Kidney glomerular epithelial cell (primary cell): ENCODE data around the gene DLGAP1.

Source experiments
- DNase-seq: peaks from one replicate; lab custom pipeline; 2025; lab: John Stamatoyannopoulos, UW

The DLGAP1 gene

GRCh38 chr18:3691705-3692104, 763.4 kb downstream of the DLGAP1 start:
- DNase-seq: peak; percentile 40

GRCh38 chr18:3690764-3691066, 764.4 kb downstream of the DLGAP1 start:
- DNase-seq: no peak

DNA sequence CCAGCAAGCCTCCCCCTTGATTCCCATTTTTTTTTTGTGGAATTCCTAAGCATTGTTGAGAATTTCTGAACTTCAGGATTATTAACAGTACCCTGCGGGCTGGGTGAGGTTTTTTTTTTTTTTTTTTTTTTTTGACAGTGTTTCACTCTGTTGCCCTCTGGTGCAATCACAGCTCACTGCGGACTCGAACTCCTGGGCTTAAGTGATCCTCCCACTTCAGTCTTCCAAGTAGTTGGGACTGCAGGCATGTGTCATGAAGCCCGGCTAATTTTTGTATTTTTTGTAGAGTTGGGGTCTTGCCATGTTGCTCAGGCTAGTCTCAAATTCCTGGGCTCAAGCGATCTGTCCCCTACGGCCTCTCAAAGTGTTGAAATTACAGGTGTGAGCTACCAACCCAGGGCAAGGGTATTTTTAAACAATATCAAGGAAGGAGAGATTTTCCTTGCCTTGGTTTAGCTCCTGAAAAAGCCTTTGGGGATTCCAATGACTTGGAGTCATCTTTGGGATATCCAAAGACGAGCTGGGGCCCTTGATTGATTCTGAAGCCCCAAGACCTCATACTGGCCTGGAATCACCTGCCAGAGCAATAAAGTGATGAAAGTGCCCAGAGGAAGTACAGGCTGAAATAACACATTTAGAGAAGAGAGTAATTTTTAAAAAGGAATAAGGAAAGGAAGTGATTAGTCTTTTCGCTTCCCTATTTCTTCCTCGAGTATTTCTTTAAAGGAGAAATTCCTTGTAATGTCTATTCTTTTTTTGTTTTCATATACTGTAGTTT, 764.9 kb downstream of the DLGAP1 start:
- no peak for DNase-seq

DNA sequence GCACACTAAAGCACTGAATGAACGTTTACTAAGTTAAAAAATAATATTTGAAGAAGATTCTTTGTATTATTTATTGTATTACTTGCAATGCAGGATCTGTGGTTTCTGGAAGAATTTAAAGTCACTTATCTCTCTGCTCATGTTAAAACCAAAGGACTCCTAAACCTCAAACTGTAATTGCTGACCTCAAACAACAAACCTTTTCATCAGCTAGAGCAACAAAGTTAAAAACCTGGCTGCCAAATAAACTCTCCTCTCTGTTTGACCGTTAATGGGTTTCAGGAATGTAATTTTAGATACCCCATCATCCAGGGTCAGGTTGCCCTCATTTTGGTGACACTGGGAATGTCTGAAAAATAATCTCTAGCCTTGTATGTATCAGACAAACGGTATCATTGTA, 766.0 kb downstream of the DLGAP1 start:
- no peak for DNase-seq

- peak; percentile 97 for DNase-seq
These were observed 766.4 kb downstream of the DLGAP1 start for GRCh38 chr18:3688690-3689089.

DNA sequence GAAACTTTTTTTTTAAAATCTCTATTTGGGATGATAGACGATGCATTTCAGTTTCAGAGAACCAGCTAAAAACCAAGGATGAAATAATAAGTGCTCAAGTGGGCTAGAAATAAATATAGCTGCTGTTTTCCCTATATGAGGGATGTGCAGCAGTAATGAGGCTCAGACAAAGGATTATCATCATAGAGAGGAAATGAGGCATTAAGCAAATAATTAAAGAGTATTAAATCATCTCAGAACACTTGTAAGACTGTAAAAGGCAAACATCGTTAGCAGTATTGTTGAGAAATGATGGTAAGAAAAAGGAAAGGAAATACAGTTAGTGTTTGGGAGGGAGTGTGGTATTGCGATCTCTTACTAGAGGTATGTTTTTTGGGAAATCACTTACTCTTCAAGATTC, 771.6 kb downstream of the DLGAP1 start:
- peak; percentile 6 for DNase-seq

DNA sequence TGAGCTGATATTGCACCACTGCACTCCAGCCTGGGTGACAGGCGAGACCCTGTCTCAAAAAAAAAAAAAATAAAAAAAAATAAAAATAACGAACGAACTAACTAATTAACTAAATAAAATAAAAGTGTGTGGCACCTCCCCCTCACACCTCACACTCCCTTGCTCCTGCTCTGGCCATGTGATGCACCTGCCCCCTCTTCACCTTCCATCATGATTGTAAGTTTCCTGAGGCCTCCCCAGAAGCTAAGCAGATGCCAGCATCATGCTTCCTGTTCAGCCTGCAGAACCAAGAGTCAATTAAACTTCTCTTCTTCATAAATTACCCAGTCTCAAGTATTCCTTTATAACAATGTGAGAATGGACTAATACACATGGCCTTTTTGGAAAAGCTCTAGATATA, 773.0 kb downstream of the DLGAP1 start:
- no peak for DNase-seq

GRCh38 chr18:3679241-3679640, 775.9 kb downstream of the DLGAP1 start:
- no peak for DNase-seq

DNA sequence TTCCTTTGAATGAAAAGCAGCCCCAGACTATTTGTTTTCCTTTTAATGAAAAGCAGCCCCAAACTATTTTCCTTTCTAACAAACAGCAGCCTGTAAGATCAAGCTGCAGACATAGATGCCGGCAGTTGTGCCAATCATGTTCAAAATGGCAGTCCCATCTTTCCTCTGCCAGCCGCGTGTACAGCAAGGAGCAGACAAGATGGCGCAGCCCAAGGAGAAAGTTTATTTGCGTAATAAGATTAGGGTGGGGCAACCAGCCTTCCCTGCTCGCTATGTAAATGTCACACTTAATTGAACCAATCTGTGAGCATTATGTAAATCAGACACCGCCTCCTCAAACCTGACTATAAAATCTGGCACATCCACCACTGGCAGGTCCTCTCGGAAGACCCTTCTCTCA, 779.1 kb downstream of the DLGAP1 start:
- DNase-seq: no peak

DNA sequence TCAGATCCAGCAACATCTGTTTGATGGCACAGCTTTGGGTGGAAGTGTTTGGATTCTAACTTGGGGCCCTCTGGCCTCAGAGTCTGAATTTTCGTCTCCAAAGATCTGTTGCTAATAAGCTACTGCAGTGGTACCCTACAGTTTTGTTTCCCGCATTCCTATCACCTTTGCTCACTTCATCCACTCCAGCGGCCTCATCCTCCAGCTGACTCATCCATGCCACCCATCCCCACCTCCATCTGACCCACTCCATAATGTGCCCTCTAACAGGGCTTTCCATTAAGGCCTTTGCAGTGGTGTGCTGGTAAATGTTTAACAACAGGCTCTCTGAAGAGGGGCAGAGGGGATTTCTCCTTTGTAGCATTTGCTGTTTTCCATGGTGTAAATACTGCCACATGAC, 779.7 kb downstream of the DLGAP1 start:
- DNase-seq: peak; percentile 88

- peak; percentile 19 for DNase-seq
These were observed 783.9 kb downstream of the DLGAP1 start for GRCh38 chr18:3671176-3671575.

DNA sequence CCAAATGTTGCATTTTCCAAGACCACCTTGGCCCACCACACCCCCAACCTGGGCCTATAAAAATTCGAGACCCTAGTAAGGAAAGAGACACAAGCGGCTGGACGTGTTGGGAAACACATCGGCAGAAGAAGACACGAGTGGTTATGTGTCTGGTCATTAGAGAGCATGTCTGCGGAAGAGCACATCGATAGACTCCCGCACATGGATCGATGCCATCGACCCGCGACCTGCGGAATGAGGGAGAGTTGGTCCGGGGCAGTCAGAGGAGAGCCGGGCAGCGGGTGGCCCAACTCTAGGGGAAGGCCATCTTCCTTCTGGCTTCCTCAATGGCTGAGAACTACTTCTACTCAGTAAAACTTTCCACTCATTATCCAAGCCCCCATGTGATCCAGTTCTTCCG, 785.7 kb downstream of the DLGAP1 start:
- DNase-seq: no peak

DNA sequence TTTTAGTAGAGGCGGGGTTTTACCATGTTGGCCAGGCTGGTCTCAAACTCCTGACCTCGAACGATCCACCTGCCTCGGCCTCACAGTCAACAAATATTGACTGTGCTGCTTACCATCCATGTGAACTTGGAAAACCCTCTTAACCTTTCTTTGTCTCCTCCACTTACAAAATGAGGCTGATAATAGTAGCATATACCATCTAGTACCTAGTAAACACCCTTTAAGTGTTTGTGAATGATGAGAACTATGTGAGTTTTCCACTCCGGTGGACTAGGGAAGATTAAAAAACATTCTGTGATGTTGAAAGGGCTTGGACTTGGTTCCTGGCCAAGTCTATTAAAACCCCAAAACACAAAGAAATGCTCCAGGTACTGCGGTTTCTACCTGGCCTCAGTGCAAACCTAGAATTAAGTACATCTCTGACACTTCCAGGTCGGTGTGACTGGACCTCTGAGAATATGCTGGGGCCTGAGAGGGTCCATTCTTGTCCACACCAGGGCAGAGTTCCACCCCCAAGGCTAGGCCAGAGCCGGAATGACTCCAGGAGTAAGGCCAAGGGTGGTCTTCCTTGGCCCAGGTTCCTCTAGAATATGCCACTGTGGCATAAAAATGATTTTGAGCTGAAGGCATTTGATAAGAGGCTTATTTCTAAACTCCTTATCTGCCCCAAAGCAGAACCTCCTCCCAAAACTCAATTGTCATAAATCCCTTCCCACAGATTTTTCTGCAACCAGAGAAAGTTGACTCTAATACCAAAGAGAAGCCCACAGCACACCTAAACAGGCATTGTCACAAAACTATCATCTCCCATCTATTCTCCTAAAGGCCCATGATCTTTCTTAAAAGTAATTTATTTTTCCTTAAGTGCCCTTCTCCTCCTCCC, 787.6 kb downstream of the DLGAP1 start:
- no peak for DNase-seq

- no peak for DNase-seq
These were observed 788.4 kb downstream of the DLGAP1 start for GRCh38 chr18:3666526-3667254.

GRCh38 chr18:3665780-3666525, 789.2 kb downstream of the DLGAP1 start:
- peak; percentile 89 for DNase-seq

DNA sequence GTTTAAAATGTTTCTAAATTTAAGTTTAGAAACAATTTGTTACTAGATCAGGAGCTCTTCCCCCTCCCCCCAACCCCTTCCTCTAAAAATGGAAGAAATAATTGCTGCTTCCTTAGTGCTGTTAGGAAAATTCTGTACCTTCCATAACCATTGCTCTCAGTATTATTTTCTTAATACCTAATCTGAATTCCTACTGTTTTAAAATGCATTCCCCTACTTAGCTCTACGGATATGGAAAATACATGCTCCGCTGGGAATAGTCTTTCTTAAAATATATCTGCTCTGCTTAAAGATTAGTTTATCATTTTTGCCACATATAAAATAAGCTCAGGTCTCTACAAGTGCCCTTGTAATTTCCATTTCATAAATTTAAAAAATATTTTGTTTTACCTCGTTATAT, 789.9 kb downstream of the DLGAP1 start:
- DNase-seq: no peak

DNA sequence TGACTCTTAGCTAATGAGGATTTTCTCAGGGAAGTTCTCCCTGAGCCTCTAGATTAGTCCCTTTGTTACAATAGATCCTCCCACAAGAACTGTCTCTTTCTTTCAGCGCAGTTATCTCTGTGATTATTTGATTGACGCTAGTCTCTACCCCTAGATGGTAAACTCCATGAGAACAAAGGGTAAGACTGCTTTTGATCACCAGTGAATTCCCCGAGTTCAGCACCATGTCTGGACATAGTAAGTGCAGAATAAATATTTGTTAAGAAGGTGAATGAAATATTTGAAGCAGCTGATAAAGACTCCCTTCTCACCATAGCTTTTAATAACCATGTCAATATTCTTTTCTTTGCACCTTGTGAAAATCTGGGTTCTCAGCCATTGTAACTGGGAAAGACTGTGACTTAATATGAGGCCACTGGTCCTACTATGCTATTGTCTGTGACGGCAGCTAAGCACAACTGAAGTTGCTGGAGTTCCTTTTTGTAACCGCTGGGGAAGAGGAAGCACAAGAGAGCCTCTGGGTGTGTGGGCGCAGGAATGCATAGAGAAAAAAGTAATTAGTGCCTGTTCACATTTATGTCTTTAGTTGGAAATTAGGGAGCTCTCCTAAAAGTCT, 790.4 kb downstream of the DLGAP1 start:
- DNase-seq: no peak

DNA sequence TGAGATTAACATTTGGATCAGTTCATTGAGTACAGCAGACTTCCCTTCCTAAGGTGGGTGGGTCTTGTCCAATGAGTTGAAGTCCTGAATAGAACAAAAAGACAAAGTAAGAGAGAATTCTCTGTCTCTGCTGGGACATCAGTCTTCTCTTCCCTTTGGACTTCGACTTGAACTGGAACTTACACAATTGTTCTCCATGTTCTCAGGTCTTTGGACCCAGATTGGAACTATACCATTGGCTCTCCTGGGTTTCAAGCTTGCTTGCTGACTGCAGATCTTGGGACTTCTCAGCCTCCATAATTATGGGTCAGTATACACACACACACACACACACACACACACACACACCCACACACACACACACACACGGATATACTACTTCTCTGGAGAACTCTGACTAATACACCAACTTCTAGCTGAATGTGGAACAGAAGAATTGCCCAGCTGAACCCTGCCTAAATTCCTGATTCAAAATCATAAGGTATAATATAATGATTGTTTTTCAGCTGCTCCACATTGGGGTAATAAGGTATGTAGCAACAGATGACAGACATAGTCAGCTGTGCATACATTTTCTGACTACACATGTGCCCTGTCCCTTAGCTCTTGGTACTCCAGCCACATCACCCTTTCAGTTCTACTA, 791.1 kb downstream of the DLGAP1 start:
- no peak for DNase-seq

GRCh38 chr18:3661989-3662388, 793.1 kb downstream of the DLGAP1 start:
- DNase-seq: no peak

GRCh38 chr18:3660739-3661515, 794.2 kb downstream of the DLGAP1 start:
- DNase-seq: no peak
